ENCODE results near the gene MAGI2.

MAGI2 gene

GRCh38 chr7:78712111-78712510, 741.4 kb downstream of the MAGI2 start:
- Mint-ChIP-seq H3K27me3 (no peaks in the 10 kb centered on the region), H3K4me3 (no peak overlapping the region), H3K27ac (no peak overlapping the region), H3K4me1 (ENCODE audit: low read depth in 2 of 2) (no peaks in the 10 kb centered on the region), H3K9me3 (peaks cover 9 to 13% of the 10 kb centered on the region in 2 donors), H3K36me3 (ENCODE audit: insufficient read depth) (peaks cover 2% of the 10 kb centered on the region)
- DNase-seq: no peak
- no peak for ATAC-seq (replicated peaks)

GRCh38 chr7:78709658-78710057, 743.8 kb downstream of the MAGI2 start:
- peaks cover 6 to 8% of the 10 kb centered on the region in 2 donors for H3K9me3 Mint-ChIP-seq
- H3K4me3 Mint-ChIP-seq: no peak overlapping the region
- H3K4me1 Mint-ChIP-seq (ENCODE audit: low read depth in 2 of 2): no peaks in the 10 kb centered on the region
- no peaks in the 10 kb centered on the region for H3K27me3 Mint-ChIP-seq
- ATAC-seq (replicated peaks) (no peak), DNase-seq (no peak)
- no peaks in the 10 kb centered on the region for H3K36me3 Mint-ChIP-seq (ENCODE audit: insufficient read depth)
- no peak overlapping the region for H3K27ac Mint-ChIP-seq

GRCh38 chr7:78704504-78704903, 749.0 kb downstream of the MAGI2 start:
- H3K4me3 Mint-ChIP-seq: no peak overlapping the region
- H3K27me3 Mint-ChIP-seq: no peaks in the 10 kb centered on the region
- DNase-seq (no peak), ATAC-seq (replicated peaks) (no peak)
- H3K36me3 Mint-ChIP-seq (ENCODE audit: insufficient read depth): no peaks in the 10 kb centered on the region
- H3K9me3 Mint-ChIP-seq: peaks cover 1 to 6% of the 10 kb centered on the region in 2 donors
- H3K4me1 Mint-ChIP-seq (ENCODE audit: low read depth in 2 of 2): no peaks in the 10 kb centered on the region
- H3K27ac Mint-ChIP-seq: no peak overlapping the region

- Mint-ChIP-seq H3K9me3 (peaks cover 0 to 4% of the 10 kb centered on the region in 2 donors), H3K27ac (no peak overlapping the region), H3K27me3 (no peaks in the 10 kb centered on the region), H3K36me3 (ENCODE audit: insufficient read depth) (no peaks in the 10 kb centered on the region), H3K4me3 (no peak overlapping the region), H3K4me1 (ENCODE audit: low read depth in 2 of 2) (no peaks in the 10 kb centered on the region)
- DNase-seq (no peak), ATAC-seq (replicated peaks) (no peak)
Observed at GRCh38 chr7:78703391-78703790, 750.1 kb downstream of the MAGI2 start.

GRCh38 chr7:78702770-78703169, 750.7 kb downstream of the MAGI2 start:
- H3K4me1 Mint-ChIP-seq (ENCODE audit: low read depth in 2 of 2): no peaks in the 10 kb centered on the region
- H3K4me3 Mint-ChIP-seq: no peak overlapping the region
- no peaks in the 10 kb centered on the region for H3K27me3 Mint-ChIP-seq
- no peaks in the 10 kb centered on the region for H3K36me3 Mint-ChIP-seq (ENCODE audit: insufficient read depth)
- DNase-seq (no peak), ATAC-seq (replicated peaks) (no peak)
- no peak overlapping the region for H3K27ac Mint-ChIP-seq
- peaks cover 0 to 4% of the 10 kb centered on the region in 2 donors for H3K9me3 Mint-ChIP-seq

GRCh38 chr7:78695826-78696225, 757.6 kb downstream of the MAGI2 start:
- H3K4me1 Mint-ChIP-seq (ENCODE audit: low read depth in 2 of 2): no peaks in the 10 kb centered on the region
- H3K36me3 Mint-ChIP-seq (ENCODE audit: insufficient read depth): no peaks in the 10 kb centered on the region
- DNase-seq (no peak), ATAC-seq (replicated peaks) (no peak)
- no peak overlapping the region for H3K4me3 Mint-ChIP-seq
- H3K9me3 Mint-ChIP-seq: peaks cover 7 to 15% of the 10 kb centered on the region in 2 donors
- no peaks in the 10 kb centered on the region for H3K27me3 Mint-ChIP-seq
- H3K27ac Mint-ChIP-seq: no peak overlapping the region

- H3K27me3 Mint-ChIP-seq: no peaks in the 10 kb centered on the region
- DNase-seq (no peak), ATAC-seq (replicated peaks) (no peak)
- no peaks in the 10 kb centered on the region for H3K4me1 Mint-ChIP-seq (ENCODE audit: low read depth in 2 of 2)
- no peak overlapping the region for H3K27ac Mint-ChIP-seq
- H3K4me3 Mint-ChIP-seq: no peak overlapping the region
- H3K9me3 Mint-ChIP-seq: peaks cover 6 to 18% of the 10 kb centered on the region in 2 donors
- H3K36me3 Mint-ChIP-seq (ENCODE audit: insufficient read depth): no peaks in the 10 kb centered on the region
Observed at GRCh38 chr7:78691584-78691983, 761.9 kb downstream of the MAGI2 start.

GRCh38 chr7:78690174-78690573, 763.3 kb downstream of the MAGI2 start:
- H3K27ac Mint-ChIP-seq: no peak overlapping the region
- DNase-seq: no peak
- no peaks in the 10 kb centered on the region for H3K27me3 Mint-ChIP-seq
- no peaks in the 10 kb centered on the region for H3K36me3 Mint-ChIP-seq (ENCODE audit: insufficient read depth)
- H3K4me1 Mint-ChIP-seq (ENCODE audit: low read depth in 2 of 2): no peaks in the 10 kb centered on the region
- H3K4me3 Mint-ChIP-seq: no peak overlapping the region
- no peak for ATAC-seq (replicated peaks)
- H3K9me3 Mint-ChIP-seq: peaks cover 9 to 18% of the 10 kb centered on the region in 2 donors

- Mint-ChIP-seq H3K9me3 (peaks cover 7 to 18% of the 10 kb centered on the region in 2 donors), H3K27ac (no peak overlapping the region), H3K36me3 (ENCODE audit: insufficient read depth) (no peaks in the 10 kb centered on the region), H3K4me1 (ENCODE audit: low read depth in 2 of 2) (no peaks in the 10 kb centered on the region), H3K4me3 (no peak overlapping the region), H3K27me3 (no peaks in the 10 kb centered on the region)
- no peak for ATAC-seq (replicated peaks)
- DNase-seq: no peak
Observed at GRCh38 chr7:78688376-78688775, 765.1 kb downstream of the MAGI2 start.

GRCh38 chr7:78686189-78686588, 767.3 kb downstream of the MAGI2 start:
- Mint-ChIP-seq H3K4me1 (ENCODE audit: low read depth in 2 of 2) (no peaks in the 10 kb centered on the region), H3K36me3 (ENCODE audit: insufficient read depth) (no peaks in the 10 kb centered on the region), H3K27ac (no peak overlapping the region)

GRCh38 chr7:78684201-78684600, 769.3 kb downstream of the MAGI2 start:
- no peaks in the 10 kb centered on the region for H3K4me1 Mint-ChIP-seq (ENCODE audit: low read depth in 2 of 2)
- no peak for DNase-seq
- no peak overlapping the region for H3K27ac Mint-ChIP-seq
- no peaks in the 10 kb centered on the region for H3K36me3 Mint-ChIP-seq (ENCODE audit: insufficient read depth)
- H3K9me3 Mint-ChIP-seq: peaks cover 0 to 4% of the 10 kb centered on the region in 2 donors
- no peak overlapping the region for H3K4me3 Mint-ChIP-seq
- ATAC-seq (replicated peaks): no peak
- H3K27me3 Mint-ChIP-seq: no peaks in the 10 kb centered on the region

More at GRCh38 chr7:78686189-78686588, 767.3 kb downstream of the MAGI2 start:
- ATAC-seq (replicated peaks) (no peak), DNase-seq (no peak)
- no peak overlapping the region for H3K4me3 Mint-ChIP-seq
- H3K9me3 Mint-ChIP-seq: peaks cover 7% of the 10 kb centered on the region in 2 donors
- no peaks in the 10 kb centered on the region for H3K27me3 Mint-ChIP-seq

GRCh38 chr7:78683566-78683965, 769.9 kb downstream of the MAGI2 start:
- Mint-ChIP-seq H3K4me3 (no peak overlapping the region), H3K36me3 (ENCODE audit: insufficient read depth) (no peaks in the 10 kb centered on the region), H3K9me3 (peaks cover 0 to 4% of the 10 kb centered on the region in 2 donors), H3K27me3 (no peaks in the 10 kb centered on the region), H3K27ac (no peak overlapping the region), H3K4me1 (ENCODE audit: low read depth in 2 of 2) (no peaks in the 10 kb centered on the region)
- DNase-seq (no peak), ATAC-seq (replicated peaks) (no peak)

- DNase-seq (no peak), ATAC-seq (replicated peaks) (no peak)
- Mint-ChIP-seq H3K36me3 (ENCODE audit: insufficient read depth) (no peaks in the 10 kb centered on the region), H3K4me3 (no peak overlapping the region), H3K27ac (no peak overlapping the region), H3K4me1 (ENCODE audit: low read depth in 2 of 2) (no peaks in the 10 kb centered on the region), H3K9me3 (peaks cover 5 to 8% of the 10 kb centered on the region in 2 donors), H3K27me3 (no peaks in the 10 kb centered on the region)
Observed at GRCh38 chr7:78679112-78679876, 774.2 kb downstream of the MAGI2 start.

- Mint-ChIP-seq H3K27me3 (no peaks in the 10 kb centered on the region), H3K4me3 (no peak overlapping the region), H3K27ac (no peak overlapping the region), H3K36me3 (ENCODE audit: insufficient read depth) (no peaks in the 10 kb centered on the region), H3K9me3 (peaks cover 7 to 8% of the 10 kb centered on the region in 2 donors), H3K4me1 (ENCODE audit: low read depth in 2 of 2) (no peaks in the 10 kb centered on the region)
- no peak for DNase-seq
- ATAC-seq (replicated peaks): no peak
Observed at GRCh38 chr7:78677391-78677790, 776.1 kb downstream of the MAGI2 start.

Measured in effector memory CD8-positive, alpha-beta T cell (primary cell).